HCEC 1CT (cell line): ENCODE measurements around the gene ZNF217.
"Not testable (repeated sequence)": the region's sequence is repeated elsewhere in the genome, so short reads cannot be mapped to it uniquely, and the experiment has no call there.

Experiments used
- DNase-seq: peaks from one replicate; pipeline ENCODE4 v3.0.0-alpha.2; 2017

Gene ZNF217

DNA sequence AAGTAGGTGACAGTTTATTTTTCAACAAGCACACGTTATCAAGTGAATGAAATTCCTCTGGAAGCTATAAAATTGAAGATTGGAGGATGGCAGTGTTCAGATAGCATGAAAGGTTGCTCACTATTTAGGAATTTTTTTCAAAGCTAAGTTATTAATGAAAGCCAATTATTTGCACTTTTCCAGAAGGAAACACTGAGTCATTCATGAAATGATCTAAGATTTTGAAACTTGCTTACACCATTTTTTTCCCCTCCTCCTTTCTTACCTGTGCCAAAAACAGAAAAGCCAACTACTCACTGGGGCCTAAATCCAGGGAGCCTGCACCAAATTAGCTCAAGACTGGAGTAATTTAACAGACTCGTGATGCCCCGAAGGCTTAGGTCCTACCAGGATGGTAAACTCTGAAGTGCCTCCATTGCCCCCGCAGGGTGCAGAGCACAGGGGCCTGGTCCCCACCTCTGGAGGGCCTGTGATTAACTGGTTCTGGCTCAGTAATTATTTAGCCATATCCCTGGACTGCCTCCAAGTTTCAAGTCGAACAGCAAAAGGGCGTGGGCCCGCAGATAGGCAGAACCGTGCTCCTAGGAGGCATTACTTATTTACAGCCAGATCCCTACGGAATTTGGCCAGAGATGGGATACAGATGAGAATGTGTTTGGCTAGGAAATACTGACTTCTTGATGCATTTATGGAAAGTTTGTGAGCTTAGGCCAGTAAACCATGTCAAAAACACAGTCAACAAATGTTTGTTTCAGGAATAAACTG lies 28.0 kb upstream of the ZNF217 start:
- peak; percentile 85 for DNase-seq

DNA sequence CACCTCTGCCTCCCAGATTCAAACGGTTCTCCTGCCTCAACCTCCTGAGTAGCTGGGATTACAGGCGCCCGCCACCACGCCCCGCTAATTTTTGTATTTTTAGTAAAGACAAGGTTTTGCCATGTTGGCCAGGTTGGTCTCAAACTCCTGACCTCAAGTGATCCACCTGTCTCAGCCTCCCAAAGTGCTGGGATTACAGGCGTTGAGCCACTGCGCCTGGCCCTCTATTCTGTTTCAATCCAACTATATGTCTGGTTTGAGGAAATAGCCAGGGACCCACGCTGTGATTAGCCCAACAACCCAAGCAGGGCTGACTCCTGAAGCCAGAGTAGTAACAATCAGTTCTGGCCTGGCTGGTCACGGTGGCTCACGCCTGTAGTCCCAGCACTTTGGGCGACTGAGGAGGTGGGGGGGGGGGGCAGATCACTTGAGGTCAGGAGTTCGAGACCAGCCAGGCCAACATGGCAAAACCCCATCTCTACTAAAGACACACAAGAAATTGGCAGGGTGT lies 24.9 kb upstream of the ZNF217 start:
- not testable (repeated sequence) for DNase-seq

DNA sequence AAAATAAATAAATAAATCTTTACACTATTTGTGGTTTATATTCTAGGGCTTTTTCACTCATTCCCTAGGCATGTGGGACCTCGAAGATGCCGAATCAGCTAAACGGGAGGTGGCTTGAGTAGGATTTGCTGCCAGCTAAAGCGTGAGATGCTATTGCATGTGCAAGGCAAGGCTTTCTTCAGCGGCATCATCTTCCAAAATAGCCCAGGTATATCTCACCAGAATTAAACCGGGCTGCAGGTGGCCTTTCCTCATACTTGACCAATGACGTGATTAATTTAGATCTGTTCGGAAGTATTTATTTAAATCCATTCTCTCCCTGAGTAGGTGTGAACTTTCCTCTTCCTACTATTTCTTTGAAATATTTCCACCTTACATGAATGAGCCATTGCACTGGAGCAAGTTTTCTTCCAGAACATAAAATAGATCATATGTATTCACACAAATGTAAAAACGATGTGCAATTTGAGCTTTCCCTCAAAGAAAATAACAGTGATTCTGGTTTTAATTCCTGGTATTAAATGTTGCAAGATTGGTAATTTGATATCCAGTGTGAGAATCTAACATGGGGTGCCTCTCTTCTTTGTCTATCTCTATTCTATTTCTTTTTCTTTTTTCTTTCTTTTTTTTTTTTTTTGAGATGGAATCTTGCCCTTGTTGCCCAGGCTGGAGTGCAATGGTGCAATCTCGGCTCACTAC lies 24.3 kb upstream of the ZNF217 start:
- DNase-seq = no peak

DNA sequence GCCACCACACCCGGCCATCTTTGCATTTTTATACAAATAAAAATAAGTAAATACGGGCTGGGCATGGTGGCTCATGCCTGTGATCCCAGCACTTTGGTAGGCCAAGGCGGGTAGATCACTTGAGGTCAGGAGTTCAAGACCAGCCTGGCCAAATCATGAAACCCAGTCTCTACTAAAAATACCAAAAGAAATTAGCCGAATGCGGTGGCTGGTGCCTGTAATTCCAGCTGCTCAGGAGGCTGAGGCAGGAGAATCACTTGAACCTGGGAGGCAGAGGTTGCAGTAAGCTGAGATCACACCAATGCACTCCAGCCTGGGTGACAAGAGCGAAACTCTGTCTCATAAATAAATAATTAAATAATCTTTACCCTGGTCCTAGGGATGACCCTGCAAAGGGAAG lies 22.9 kb upstream of the ZNF217 start:
- not testable (repeated sequence) for DNase-seq

DNA sequence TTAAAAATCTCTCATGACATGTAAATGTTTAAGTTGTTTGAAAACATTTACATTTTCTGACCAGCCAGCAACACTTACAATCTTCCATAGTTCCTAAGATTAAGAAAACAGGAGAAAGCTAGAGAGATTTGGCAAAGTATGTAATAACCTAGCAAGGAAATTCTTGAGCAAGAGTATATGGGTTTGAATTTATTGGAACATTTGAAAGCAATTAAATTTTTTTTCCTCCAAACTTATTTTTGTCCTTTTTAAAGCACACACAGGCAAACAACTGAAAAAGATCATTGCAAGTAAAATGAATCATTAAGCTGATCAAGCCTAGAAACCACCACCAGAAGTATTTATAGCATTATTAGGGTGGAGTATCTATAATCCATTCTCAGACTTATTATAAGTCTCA lies 20.1 kb upstream of the ZNF217 start:
- DNase-seq = no peak

DNA sequence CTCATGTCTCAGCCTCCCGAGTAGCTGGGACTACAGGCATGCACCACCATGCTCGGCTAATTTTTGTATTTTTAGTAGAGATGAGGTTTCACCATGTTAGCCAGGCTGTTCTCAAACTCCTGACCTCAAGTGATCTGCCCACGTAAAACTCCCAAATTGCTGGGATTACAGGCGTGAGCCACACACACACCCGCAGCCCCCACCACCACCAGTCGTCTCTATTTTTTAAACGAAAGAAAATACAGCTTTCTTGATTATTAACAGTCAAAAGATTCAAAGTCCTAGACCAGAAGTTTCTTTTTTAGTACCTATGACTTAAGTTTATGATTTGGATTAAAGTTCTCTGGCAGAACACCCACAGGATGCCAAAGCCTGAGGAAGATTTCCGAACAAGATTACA lies 18.6 kb upstream of the ZNF217 start:
- DNase-seq = not testable (repeated sequence)

DNA sequence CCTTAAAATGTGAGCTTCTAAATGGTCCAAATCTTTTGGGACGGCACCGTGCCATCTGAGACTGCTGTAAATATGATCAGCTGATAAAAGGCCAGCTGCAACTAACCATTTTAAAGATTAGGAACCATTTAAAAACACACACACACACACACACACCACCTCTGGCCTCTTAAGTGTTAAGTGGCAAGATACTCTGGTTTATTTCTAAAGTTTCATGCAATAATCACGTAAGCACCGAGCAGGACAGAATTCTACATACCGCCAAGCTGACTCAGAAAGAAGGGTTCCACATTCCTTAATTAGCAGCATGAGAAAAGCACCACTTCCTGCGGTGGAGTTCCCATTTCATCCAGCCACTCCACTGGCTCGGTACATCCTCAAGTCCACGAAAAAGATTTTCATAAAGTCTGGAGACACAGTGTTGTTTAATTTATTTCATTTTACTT lies 17.8 kb upstream of the ZNF217 start:
- DNase-seq = peak; percentile 99

DNA sequence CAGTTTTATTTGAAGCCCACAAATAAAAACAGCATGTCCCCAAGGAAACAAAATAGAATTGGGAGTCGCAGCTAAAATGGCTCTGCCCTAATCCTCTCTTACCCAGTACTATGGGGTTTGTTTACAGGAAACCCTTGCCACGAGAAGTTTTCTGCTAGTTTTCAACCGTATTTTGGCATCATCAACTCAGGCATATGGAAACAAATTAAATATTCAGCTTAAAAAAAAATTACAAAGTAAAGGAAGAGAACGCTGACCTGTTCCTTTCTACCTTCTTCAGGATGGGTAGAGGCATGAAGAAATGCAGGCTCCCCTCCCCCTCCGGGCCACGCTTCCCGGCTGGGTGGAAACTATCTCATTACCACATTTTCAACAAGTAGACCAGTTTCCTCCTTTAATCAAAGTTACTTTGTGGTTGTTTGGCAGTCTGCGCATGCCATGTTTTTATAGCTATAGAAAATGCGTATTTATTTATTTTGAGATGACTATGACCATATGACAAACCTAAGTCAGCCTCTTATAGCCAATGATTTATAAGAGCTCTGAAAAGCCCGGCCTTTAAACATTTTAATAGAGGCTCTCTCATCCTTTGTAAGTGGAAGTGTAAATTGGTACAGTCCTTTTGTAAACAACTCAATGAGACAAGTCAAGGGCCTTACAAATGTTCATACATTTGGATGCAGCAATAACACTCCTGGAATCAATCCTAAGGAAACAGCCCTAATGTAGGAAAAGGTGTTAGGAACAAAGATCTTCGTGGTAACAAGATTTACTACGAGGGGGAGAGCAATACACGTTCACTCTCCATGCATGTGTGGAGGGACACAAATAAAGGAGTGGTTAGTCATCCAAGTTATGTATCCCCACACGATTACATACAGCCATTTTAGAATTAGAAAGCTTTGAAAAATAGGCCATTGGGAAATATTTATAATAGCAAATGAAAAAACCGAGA lies 16.1 kb upstream of the ZNF217 start:
- DNase-seq = peak; percentile 81

DNA sequence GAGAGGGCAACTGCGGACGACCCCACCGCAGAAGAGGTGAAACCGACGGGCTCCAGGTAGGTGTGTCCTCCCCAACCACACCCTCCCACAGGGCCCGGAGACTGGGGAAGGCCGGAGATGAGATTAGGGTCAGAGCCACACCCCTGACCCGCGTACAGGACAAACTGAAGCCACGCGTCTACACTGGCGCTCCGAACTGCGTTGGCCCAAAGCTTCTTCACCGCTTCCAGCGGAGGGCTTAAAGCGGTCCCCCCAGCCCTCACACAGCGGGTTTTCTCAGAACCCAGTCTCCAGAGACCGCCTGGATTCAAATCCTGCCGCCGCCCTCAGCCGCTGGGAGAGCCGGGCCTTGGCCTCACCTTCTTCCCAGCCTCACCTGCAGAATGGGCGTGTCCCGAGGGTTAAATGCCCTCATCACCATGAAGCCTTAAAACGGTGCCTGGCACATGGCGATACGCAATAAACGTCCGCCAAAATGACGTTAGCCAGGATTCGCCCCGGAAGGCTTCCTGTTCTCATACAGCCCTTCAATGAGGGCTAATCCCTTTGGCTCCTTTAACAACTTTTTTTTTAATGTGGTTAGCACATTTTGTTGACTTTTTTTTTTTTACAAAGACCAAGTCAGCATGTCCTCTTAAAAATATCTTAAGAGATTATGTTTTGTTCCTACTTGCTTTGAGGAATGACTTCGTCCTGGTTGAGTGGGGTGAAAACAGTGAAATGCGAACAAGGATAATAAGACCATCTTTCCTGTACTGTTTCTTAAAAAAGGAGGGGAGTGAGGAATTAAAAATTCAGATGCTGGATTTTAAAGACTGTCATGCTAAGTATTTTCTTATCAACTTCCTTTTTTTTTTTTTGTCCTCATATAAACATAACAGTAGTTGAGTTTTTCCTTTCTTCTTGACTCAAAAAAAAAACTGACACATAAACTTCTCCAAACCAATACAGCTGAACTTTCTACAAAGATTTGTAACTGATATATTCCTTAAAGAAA lies 15.1 kb upstream of the ZNF217 start:
- DNase-seq = no peak

DNA sequence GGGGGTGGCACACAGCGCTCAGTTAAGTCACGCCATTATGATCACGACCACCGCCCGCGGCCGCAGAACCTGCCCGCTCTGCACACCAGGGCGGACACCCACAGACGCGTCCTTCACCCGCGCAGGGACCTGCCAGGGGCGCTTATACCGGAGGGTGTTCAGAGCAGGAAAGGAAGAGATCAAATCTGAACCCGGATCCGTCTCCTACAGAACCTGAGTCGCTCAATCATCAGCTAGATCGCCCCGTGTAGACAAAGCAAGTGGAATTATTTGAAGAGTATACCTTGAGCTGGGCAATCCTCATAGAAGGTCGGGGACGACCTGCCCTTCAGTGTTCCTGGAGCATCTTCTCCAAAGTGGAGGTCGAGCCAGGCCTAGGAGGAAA lies 14.4 kb upstream of the ZNF217 start:
- no peak for DNase-seq

DNA sequence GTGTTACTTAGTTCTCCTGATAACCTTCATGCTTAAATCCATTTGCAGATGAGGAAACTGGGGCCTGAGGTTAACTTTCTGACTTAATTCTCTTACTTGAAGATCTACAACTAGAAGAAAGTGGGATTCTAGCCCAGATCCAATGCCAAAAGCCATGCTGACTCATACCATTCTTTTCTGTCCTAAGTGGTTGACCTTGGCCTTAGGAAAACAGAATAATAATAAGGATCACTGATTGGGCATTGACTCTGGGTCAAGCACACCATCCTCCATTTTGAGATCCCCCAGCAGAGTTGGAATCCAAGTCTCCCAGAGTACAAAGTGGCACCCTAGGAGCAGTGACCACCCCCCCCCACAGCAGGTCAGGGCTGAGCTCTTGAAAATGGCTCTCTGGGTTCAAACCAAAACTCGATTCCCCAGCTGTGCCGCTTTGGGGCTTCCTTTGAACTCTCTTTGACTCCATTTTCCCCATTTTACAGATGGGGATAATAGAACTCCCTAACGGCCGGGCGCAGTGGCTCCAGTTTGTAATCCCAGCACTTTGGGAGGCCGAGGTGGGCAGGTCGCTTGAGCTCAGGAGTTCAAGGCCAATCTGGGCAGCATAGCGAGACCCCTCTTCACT lies 12.8 kb upstream of the ZNF217 start:
- DNase-seq = peak; percentile 76

DNA sequence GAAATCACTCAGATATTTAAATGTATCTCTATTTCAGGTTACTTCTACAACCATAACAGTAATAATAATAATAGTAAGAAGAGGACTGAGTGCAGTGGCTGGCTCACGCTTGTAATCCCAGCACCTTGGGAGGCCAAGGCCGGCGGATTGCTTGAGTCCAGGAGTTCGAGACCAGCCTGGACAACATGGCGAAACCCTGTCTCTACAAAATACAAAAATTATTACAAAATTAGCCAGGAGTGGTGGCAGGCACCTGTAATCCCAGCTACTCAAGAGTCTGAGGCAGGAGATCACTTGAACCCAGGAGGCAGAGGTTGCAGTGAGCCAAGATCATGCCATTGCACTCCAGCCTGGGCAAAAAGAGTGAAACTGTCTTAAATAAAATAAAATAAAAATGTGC lies 11.8 kb upstream of the ZNF217 start:
- DNase-seq = not testable (repeated sequence)

DNA sequence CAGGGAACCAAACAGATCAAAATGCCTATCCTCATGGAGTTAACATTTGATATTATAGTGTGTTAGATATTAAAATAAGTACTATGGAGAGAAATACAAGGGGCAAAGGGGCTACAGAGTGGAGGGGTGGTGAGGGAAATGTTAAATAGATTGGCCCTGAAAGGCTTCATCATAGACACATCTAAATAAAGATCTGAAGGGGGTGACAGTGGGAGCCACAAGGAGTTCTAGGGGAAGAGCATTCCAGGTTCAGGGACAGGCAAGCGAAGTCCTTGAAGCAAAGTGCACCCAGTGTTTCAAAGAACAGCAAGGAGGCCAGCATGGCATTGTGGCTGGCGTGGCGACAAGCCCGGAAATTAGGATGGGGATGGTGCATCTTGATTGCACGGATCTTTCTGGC lies 11.2 kb upstream of the ZNF217 start:
- not testable (repeated sequence) for DNase-seq

DNA sequence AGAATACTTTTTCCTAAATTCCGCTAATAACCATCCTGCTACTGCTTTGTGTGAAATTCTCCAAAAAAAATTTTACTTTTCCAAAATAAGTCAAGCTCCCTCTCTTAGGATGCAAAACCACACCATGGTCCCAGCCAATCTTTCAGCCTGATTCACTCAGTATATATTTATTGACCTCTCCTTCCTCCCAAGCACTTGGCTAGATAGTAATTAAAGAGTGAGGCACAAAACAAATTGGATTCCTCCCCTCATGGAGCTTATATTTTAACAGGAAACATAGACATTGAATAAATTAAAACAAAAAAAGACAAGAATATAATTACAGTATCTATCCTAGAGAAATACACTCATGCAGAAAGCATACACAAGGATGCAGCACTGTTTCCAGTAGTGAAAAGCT lies 9.0 kb upstream of the ZNF217 start:
- no peak for DNase-seq

DNA sequence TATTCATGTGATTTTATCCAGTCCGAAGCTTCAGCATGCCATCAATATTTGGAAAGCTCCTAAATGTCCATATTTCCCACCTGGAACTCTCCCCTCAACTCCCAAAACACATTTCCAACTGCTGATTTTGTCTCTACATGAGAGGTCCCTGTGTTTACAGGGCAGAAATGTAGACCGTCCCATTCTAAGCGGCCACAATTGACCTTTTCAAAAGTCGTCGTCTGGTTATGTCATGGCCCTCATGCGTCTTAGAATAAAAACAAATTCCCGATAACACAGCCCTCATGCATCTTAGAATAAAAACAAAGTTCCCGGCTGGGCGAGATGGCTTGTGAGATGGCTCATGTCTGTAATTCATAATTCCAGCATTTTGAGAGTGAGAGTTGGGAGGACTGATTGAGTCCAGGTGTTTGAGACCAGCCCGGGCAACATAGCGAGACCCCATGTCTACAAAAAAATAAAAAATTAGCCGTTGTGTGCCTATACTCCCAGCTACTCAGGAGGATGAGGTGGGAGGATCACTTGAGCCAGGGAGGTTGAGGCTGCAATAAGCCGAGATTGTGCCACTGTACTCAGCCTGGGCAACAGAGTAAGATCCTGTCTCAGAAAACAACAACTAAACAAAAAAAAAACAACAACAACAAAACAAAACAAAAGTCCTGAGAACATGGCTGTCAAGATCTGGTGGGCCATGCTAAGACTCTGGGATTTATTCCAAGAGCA lies 6.4 kb upstream of the ZNF217 start:
- DNase-seq = no peak

DNA sequence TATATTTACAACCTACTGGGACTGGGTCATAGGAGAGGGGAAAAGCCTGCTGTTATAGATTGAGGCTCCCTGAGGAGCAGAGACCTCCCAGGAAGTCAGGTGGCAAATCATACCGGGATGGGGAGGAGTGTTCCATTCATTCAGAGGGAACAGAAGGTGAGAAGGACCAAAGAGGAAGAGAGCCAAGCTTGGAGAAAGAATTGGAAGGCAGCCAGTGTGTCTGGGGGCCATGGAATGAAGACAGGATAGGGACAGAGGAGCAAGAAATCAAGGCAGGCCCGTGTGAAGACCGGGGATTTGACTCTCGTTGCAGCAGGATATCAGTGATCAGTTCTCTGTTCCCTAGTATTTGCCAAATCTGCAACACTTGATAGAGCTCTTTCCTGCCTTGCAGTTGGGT lies 5.7 kb upstream of the ZNF217 start:
- DNase-seq = no peak

DNA sequence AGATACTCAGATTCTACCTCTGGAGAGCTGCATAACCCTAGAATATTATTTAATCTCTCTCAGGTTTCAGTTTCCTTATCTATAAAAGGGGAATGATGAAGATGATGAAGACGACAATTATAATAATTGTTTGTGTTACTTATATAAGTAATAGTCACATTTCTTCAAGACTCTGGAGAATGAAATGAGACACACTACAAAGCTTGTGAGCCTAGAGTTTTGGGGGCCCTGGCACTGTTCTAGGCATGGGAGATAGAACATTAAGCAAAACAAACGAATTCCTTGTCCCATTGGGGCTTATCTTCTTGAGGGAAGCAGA lies 5.4 kb upstream of the ZNF217 start:
- no peak for DNase-seq

DNA sequence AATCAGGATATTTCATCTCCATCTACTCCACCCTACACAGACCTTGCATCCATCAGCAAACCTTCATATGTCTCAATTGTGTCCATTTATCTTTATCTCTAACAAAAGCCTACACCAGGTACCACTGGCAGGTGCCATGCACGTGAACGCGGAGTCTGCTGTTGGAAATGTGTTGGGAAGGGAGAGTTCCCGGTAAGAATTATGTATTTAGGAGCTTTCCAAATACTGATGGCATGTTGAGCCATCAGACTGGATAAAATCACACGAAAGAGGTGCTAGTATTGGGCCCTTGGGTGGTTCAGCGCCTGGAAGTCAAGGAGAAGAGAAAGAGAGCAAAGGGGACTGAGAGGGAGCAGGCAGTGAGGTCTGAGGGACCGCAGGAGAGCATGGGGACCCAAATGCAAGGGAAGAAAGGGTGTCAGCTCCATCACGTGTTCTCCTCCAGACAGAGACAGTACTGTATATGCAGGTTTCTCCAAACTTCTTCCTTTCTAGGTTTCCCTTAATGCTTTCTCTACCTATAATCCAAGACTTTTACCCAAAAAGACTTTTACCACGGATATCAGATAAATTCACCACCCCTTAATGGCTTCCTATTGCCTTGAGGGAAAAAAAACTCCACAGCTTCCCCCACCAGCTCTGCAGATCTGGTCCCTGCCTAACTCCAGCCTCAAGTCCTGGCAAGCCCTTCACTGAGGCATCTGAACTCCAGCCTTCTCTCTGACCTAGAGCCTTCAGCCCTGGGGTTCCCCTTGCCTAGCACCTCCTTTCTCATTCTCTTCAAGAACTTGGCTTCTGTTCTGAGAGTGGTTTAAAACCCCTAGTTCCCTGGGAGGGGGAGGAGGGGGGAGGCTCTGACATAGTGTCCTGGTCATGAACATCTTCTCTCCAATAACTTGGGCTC lies 4.8 kb upstream of the ZNF217 start:
- no peak for DNase-seq

DNA sequence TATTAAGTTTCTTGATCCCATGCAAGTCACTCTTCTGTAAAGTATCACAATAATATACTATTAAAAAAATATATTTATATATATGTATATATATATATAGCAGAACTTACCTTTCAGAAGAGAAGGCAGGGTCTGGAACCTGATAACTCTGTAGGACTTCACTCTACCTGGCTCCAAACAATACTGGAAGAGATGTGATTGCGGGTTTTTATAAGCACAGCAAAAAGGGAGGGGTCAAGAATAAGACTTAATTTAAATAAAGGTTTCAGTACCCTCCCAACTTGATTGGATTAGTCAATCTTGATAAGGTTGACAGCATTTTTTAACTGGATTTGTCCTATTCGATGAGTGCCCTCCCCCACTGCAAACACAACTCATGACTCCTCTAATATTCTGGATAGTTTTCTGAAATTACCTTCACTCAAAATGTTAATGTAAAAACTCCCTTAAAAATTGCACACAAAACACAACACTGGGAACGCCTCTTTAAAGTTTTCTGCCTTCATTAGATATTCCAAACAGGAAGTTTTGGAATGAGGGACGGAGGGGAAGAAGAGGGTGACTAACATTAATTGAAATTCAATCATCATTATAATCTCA lies 4.0 kb upstream of the ZNF217 start:
- DNase-seq = no peak
